Heart left ventricle (tissue), 13 donors: ENCODE data around the gene ASPA.

Experiments
- CTCF ChIP-seq, 12 donors: fragments of 200-600 bp; sonication (generic) in 4 of 12; IDR thresholded peaks; one replicate each; pipeline versions ENCODE4 v1.5.0 to v1.8.0; 2018 to 2022; ENCODE audit warnings: antibody characterized with exemption in 12 of 12, mild to moderate bottlenecking in 5 of 12
- POLR2A ChIP-seq, 2 donors: fragments of 450-650 bp; IDR thresholded peaks; one replicate each; pipeline ENCODE4 v1.6.1; 2017; ENCODE audit warnings: antibody characterized with exemption in 2 of 2, mild to moderate bottlenecking in 2 of 2, moderate library complexity in 2 of 2
- donor health status: ischemic (EF 13 %, LVEDD 7.1; RV severe dilation, severe dysfunction).
- donor health status: DM: no; HTN: yes; CAD: no.
- donor health status: DM: no; HTN: no; CAD: no.
- donor health status: ischemic (EF 25% LVEDD 6.9; RV normal size, moderate dysfunction).
- donor health status: ischemic (EF 25% LVEDD 5.7; RV mildly dilated, moderate dysfunction).
- donor health status: ischemic (EF 35%, LVEDD 5.7; RV mildly dilated, moderate dysfunction).
- donor health status: nonischemic (EF 11% LVEDD 7.7; RV severe dilation, severe dysfunction).
- donor health status: DM: yes; HTN: yes; CAD: no.
- donor health status: PGD.
- donor health status: ischemic (EF 29% LVEDD 5.4; RV normal size, mild dysfunction).
- donor health status: nonischemic (EF 23%, LVEDD 6.1; RV moderate dilation, normal function).

GRCh38 chr17:3529817-3530741, 54.3 kb downstream of the ASPA start:
- no peak for TF ChIP-seq CTCF (IDR thresholded peaks at IDR 0.05)
- TF ChIP-seq POLR2A (IDR thresholded peaks at IDR 0.05): no peak
